Fibroblast of lung (primary cell): ENCODE results near the gene THAP4.

ENCODE experiments used
- EZH2 ChIP-seq: IDR thresholded peaks from 2 replicates; pipeline ENCODE4 v1.5.1; 2012; ENCODE audit warnings: low read length, control low read depth, mild to moderate bottlenecking; ENCODE audit errors: missing control alignments
- TF ChIP-seq, protein P1 (sequence below), 2 donors: IDR thresholded peaks in 1 of 2; conservative IDR thresholded peaks in 1 of 2; 1 replicate in 1 of 2; 2 replicates in 1 of 2; pipeline ENCODE4 v1.5.1; 2011 to 2012; ENCODE audit warnings: low read length in 2 of 2, control low read depth in 1 of 2, inconsistent platforms in 1 of 2, low read depth in 1 of 2, mild to moderate bottlenecking in 1 of 2

DNA sequence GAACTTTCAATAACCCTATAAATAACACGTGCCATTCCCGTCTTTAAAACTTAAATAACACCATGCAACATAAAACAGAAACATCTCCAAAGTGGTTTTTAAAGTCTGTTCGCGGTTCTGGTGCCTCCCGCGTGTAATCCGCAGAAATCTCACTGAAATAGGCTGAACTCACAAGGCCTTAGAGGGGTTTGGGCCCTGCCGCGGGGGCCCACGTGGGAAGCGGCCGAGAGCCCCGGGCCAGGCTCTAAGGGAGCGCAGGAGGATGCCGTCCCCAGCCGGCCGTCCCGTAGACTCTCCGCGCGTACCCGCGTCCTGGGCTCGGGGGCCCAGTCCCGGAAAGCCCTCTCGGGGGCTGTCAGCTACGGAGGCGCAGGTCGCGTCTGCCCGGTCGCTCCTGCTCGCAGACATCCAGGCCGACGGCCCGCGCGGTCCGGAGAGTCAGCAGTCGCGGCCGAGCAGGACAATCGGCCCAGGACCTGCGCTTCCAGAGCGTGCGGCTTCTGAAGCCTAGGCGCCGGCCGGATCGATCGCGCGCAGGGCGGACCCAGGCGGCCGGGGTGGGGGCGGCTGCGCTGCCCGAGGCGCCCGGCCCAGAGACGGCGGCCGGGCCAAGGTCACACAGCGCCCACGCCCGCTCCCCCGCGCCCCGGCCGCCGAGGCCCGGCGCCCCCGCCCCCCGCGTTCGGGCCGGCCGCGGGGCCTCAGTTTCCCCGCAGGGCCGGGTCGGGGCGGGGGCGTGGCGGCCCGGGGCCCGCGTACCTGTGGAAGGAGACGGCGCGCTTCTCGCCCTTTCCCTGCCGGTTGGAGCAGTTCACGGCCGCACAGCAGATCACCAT, 558 bp downstream of the THAP4 start:
- no peak for TF ChIP-seq EZH2
- TF ChIP-seq, protein P1, sequence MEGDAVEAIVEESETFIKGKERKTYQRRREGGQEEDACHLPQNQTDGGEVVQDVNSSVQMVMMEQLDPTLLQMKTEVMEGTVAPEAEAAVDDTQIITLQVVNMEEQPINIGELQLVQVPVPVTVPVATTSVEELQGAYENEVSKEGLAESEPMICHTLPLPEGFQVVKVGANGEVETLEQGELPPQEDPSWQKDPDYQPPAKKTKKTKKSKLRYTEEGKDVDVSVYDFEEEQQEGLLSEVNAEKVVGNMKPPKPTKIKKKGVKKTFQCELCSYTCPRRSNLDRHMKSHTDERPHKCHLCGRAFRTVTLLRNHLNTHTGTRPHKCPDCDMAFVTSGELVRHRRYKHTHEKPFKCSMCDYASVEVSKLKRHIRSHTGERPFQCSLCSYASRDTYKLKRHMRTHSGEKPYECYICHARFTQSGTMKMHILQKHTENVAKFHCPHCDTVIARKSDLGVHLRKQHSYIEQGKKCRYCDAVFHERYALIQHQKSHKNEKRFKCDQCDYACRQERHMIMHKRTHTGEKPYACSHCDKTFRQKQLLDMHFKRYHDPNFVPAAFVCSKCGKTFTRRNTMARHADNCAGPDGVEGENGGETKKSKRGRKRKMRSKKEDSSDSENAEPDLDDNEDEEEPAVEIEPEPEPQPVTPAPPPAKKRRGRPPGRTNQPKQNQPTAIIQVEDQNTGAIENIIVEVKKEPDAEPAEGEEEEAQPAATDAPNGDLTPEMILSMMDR (conservative IDR thresholded peaks at IDR 0.05 in 1 of 2, IDR thresholded peaks at IDR 0.05 in 1 of 2; ENCODE audit: low read depth in 1 of 2, low read length in 2 of 2) = no peak
